ENCODE data around the gene GLOD5.
A peak's percentile ranks its signal among the peaks of the same experiment; 100 is the strongest.

The GLOD5 gene

GRCh38 chrX:48737213-48737938, 24.2 kb upstream of the GLOD5 start:
- peak; percentile 97 to 99 for DNase-seq (ENCODE audit: low spot score in 2 of 2)
- in situ Hi-C loops (cut with MboI; ENCODE audit: low sequenced_read_pairs): no loop called here
- Histone ChIP-seq H3K9me3 (no peaks in the 10 kb centered on the region), H3K27me3 (ENCODE audit: low read depth) (no peaks in the 10 kb centered on the region), H3K36me3 (replicated peaks) (no peaks in the 10 kb centered on the region), H3K4me1 (peaks cover 7% of the 10 kb centered on the region), H3K4me3 (peak overlapping the region; percentile 58)

GRCh38 chrX:48737940-48738339, 23.6 kb upstream of the GLOD5 start:
- in situ Hi-C loops (cut with MboI; ENCODE audit: low sequenced_read_pairs): no loop called here
- no peaks in the 10 kb centered on the region for H3K9me3 ChIP-seq
- no peaks in the 10 kb centered on the region for H3K27me3 ChIP-seq (ENCODE audit: low read depth)
- no peaks in the 10 kb centered on the region for H3K36me3 ChIP-seq (replicated peaks)
- peaks cover 7% of the 10 kb centered on the region for H3K4me1 ChIP-seq
- H3K4me3 ChIP-seq: peak overlapping the region; percentile 58
- DNase-seq (ENCODE audit: low spot score in 2 of 2): no peak

- H3K27me3 ChIP-seq (ENCODE audit: low read depth): no peaks in the 10 kb centered on the region
Observed at GRCh38 chrX:48741834-48742233, 19.7 kb upstream of the GLOD5 start.

GRCh38 chrX:48745222-48745621, 16.3 kb upstream of the GLOD5 start:
- Histone ChIP-seq H3K4me3 (no peak overlapping the region), H3K36me3 (replicated peaks) (no peaks in the 10 kb centered on the region), H3K27me3 (ENCODE audit: low read depth) (no peaks in the 10 kb centered on the region), H3K9me3 (no peaks in the 10 kb centered on the region), H3K4me1 (no peaks in the 10 kb centered on the region)
- DNase-seq (ENCODE audit: low spot score in 2 of 2): no peak
- in situ Hi-C loops (cut with MboI; ENCODE audit: low sequenced_read_pairs): no loop called here

More at GRCh38 chrX:48741834-48742233, 19.7 kb upstream of the GLOD5 start:
- Histone ChIP-seq H3K36me3 (replicated peaks) (no peaks in the 10 kb centered on the region), H3K4me3 (no peak overlapping the region), H3K4me1 (peaks cover 7% of the 10 kb centered on the region), H3K9me3 (no peaks in the 10 kb centered on the region)
- DNase-seq (ENCODE audit: low spot score in 2 of 2): no peak
- in situ Hi-C loops (cut with MboI; ENCODE audit: low sequenced_read_pairs): no loop called here

GRCh38 chrX:48747415-48748016, 14.0 kb upstream of the GLOD5 start:
- Histone ChIP-seq H3K36me3 (replicated peaks) (no peaks in the 10 kb centered on the region), H3K9me3 (no peaks in the 10 kb centered on the region), H3K4me1 (no peaks in the 10 kb centered on the region), H3K27me3 (ENCODE audit: low read depth) (no peaks in the 10 kb centered on the region), H3K4me3 (no peak overlapping the region)
- DNase-seq (ENCODE audit: low spot score in 2 of 2): no peak
- in situ Hi-C loops (cut with MboI; ENCODE audit: low sequenced_read_pairs): no loop called here

- no peaks in the 10 kb centered on the region for H3K36me3 ChIP-seq (replicated peaks)
- DNase-seq (ENCODE audit: low spot score in 2 of 2): no peak
- no peaks in the 10 kb centered on the region for H3K27me3 ChIP-seq (ENCODE audit: low read depth)
- H3K9me3 ChIP-seq: no peaks in the 10 kb centered on the region
- in situ Hi-C loops (cut with MboI; ENCODE audit: low sequenced_read_pairs): no loop called here
- H3K4me3 ChIP-seq: no peak overlapping the region
- no peaks in the 10 kb centered on the region for H3K4me1 ChIP-seq
Observed at GRCh38 chrX:48749182-48749581, 12.4 kb upstream of the GLOD5 start.

- no peaks in the 10 kb centered on the region for H3K9me3 ChIP-seq
- no peak for DNase-seq (ENCODE audit: low spot score in 2 of 2)
- no peaks in the 10 kb centered on the region for H3K36me3 ChIP-seq (replicated peaks)
- H3K4me1 ChIP-seq: no peaks in the 10 kb centered on the region
- no peak overlapping the region for H3K4me3 ChIP-seq
- H3K27me3 ChIP-seq (ENCODE audit: low read depth): peaks cover 3% of the 10 kb centered on the region; the same call in 1 of the 2 replicates
- in situ Hi-C loops (cut with MboI; ENCODE audit: low sequenced_read_pairs): no loop called here
Observed at GRCh38 chrX:48751343-48751742, 10.2 kb upstream of the GLOD5 start.

- DNase-seq (ENCODE audit: low spot score in 2 of 2): no peak
- H3K36me3 ChIP-seq (replicated peaks): no peaks in the 10 kb centered on the region
- peaks cover 3% of the 10 kb centered on the region; the same call in 1 of the 2 replicates for H3K27me3 ChIP-seq (ENCODE audit: low read depth)
- H3K4me1 ChIP-seq: no peaks in the 10 kb centered on the region
- in situ Hi-C loops (cut with MboI; ENCODE audit: low sequenced_read_pairs): no loop called here
- H3K9me3 ChIP-seq: no peaks in the 10 kb centered on the region
- H3K4me3 ChIP-seq: no peak overlapping the region
Observed at GRCh38 chrX:48752498-48752897, 9.0 kb upstream of the GLOD5 start.

- H3K4me1 ChIP-seq: no peaks in the 10 kb centered on the region
- in situ Hi-C loops (cut with MboI; ENCODE audit: low sequenced_read_pairs): no loop called here
- DNase-seq (ENCODE audit: low spot score in 2 of 2): no peak
- no peaks in the 10 kb centered on the region for H3K9me3 ChIP-seq
- no peaks in the 10 kb centered on the region for H3K36me3 ChIP-seq (replicated peaks)
- H3K4me3 ChIP-seq: no peak overlapping the region
- H3K27me3 ChIP-seq (ENCODE audit: low read depth): peaks cover 3% of the 10 kb centered on the region; the same call in 1 of the 2 replicates
Observed at GRCh38 chrX:48753708-48754228, 7.8 kb upstream of the GLOD5 start.

GRCh38 chrX:48754238-48754637, 7.3 kb upstream of the GLOD5 start:
- in situ Hi-C loops (cut with MboI; ENCODE audit: low sequenced_read_pairs): no loop called here
- Histone ChIP-seq H3K27me3 (ENCODE audit: low read depth) (peaks cover 3% of the 10 kb centered on the region; the same call in 1 of the 2 replicates), H3K4me1 (no peaks in the 10 kb centered on the region), H3K4me3 (no peak overlapping the region), H3K36me3 (replicated peaks) (no peaks in the 10 kb centered on the region), H3K9me3 (no peaks in the 10 kb centered on the region)
- no peak for DNase-seq (ENCODE audit: low spot score in 2 of 2)

- no peak for DNase-seq (ENCODE audit: low spot score in 2 of 2)
- peaks cover 2% of the 10 kb centered on the region; the same call in 1 of the 2 replicates for H3K27me3 ChIP-seq (ENCODE audit: low read depth)
- H3K9me3 ChIP-seq: no peaks in the 10 kb centered on the region
- no peaks in the 10 kb centered on the region for H3K4me1 ChIP-seq
- in situ Hi-C loops (cut with MboI; ENCODE audit: low sequenced_read_pairs): no loop called here
- no peak overlapping the region for H3K4me3 ChIP-seq
- H3K36me3 ChIP-seq (replicated peaks): no peaks in the 10 kb centered on the region
Observed at GRCh38 chrX:48769230-48769629, 7.7 kb downstream of the GLOD5 start.

- Histone ChIP-seq H3K36me3 (replicated peaks) (no peaks in the 10 kb centered on the region), H3K27me3 (ENCODE audit: low read depth) (peaks cover 2% of the 10 kb centered on the region; the same call in 1 of the 2 replicates), H3K4me1 (no peaks in the 10 kb centered on the region), H3K4me3 (no peak overlapping the region), H3K9me3 (no peaks in the 10 kb centered on the region)
- no peak for DNase-seq (ENCODE audit: low spot score in 2 of 2)
- in situ Hi-C loops (cut with MboI; ENCODE audit: low sequenced_read_pairs): no loop called here
Observed at GRCh38 chrX:48770296-48770695, 8.7 kb downstream of the GLOD5 start.

- no peak for DNase-seq (ENCODE audit: low spot score in 2 of 2)
- Histone ChIP-seq H3K4me1 (peaks cover 2% of the 10 kb centered on the region), H3K9me3 (0 out of 2 replicates have a peak, but pooled peaks cover under 1% of the 10 kb centered on the region), H3K4me3 (no peak overlapping the region), H3K36me3 (replicated peaks) (no peaks in the 10 kb centered on the region), H3K27me3 (ENCODE audit: low read depth) (peaks cover 2% of the 10 kb centered on the region; the same call in 1 of the 2 replicates)
- in situ Hi-C loops (cut with MboI; ENCODE audit: low sequenced_read_pairs): no loop called here
Observed at GRCh38 chrX:48772602-48773001, 11.1 kb downstream of the GLOD5 start.

- Histone ChIP-seq H3K36me3 (replicated peaks) (no peaks in the 10 kb centered on the region), H3K4me1 (peaks cover 8% of the 10 kb centered on the region), H3K4me3 (no peak overlapping the region), H3K27me3 (ENCODE audit: low read depth) (no peaks in the 10 kb centered on the region), H3K9me3 (0 out of 2 replicates have a peak, but pooled peaks cover 2% of the 10 kb centered on the region)
- DNase-seq (ENCODE audit: low spot score in 2 of 2): no peak
- in situ Hi-C loops (cut with MboI; ENCODE audit: low sequenced_read_pairs): no loop called here
Observed at GRCh38 chrX:48776818-48777439, 15.4 kb downstream of the GLOD5 start.
